Measurements from ENCODE around the gene SKI. TPM values are rescaled to one million over a fixed set of nuclear protein-coding genes. Genes with fewer than 3 reads are reported as not detected.
"Not testable (repeated sequence)": the region's sequence is repeated elsewhere in the genome, so short reads cannot be mapped to it uniquely, and the experiment has no call there.

Gene SKI
- total RNA-seq, 1 donor from 2014 or later, result 77.5 TPM

DNA sequence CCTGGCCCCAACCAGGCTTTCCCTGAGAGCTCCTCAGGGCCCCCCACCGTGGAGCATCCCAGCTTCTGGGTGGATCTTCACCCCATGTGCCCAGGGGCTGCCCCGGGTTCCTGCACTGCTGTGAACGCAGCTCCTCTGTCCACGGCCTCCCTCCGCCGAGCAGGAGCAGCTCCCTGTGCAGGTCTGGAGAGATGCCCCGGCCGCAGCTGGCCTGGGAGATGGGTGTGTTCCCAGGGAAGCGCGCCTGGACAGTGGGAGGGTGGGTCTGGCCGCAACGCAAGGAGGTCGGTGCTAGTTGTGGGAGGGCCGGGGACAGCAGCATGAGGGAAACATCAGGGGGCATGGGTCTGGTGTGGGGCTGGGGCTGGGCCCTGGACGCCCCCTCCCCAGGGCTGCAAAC, 91.9 kb downstream of the SKI start:
- peak; percentile 56 for DNase-seq (ENCODE audit: low spot score)

DNA sequence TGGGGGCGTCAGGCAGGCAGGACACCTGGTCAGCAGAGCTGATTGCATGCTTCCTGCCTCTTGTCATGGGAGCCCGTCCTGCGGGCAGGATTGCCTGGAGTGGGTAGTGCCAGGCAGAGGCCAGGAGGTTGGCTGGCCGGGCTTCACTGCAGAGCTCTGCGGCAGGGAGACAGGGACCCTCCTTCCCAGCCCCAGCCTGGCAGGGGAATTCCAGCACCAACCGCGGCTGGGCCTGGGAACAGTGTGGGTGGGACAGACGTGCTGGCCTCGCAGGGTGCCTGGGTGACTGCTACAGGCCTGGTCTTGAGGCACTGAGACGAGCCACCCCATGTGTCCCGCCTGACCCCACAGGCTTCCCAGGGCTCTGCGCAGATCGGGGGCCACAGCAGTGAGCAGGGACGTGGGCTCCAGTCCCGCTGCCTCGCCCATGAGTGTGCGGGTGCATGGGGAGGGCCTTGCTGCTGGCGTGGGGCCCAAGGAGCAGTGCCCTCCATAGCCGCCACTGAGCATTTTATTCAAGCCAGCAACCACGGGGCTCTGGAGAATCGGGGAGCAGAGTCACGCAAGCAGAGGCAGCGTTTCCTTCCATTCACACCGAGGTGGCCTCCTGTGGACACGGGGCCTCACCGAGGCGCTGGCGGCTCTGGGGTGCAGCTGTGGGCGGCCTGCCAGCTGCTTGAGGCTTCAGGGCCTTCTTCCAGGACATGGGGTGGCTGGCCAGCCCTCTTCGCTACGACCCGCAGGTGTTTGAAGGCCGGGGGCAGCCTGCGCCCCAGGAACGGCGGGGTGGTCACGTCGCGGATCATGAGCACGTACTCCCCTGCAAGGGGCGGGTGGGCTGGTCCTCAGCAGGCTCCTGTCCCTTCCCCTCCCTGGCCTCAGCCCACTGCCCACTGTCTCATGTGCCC, 92.9 kb downstream of the SKI start:
- DNase-seq (ENCODE audit: low spot score), result no peak

DNA sequence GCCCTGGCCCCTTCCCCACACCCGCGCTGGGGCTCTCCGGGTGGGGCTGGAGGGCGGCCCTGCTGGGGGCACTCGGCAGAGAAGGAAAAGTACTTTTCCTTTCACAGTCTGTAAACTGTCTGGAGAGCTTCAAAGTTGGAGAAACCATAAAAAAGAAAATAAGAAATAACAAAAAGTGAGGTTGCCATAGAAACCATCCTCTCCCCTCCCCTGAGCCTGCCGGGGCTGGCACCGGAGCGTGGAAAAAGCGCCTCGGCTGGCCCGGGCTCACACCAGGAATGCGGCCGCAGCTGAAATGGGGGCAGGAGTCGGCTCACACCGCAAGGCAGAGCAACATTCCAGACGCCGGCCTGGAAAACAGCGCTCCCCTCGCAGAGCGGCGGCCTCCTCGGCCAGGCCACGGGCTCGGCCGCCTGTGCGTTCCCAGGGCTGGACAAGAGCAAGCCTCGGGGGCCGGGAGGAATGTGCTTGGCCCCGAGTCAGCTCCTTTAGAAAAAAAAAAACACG, 94.0 kb downstream of the SKI start:
- DNase-seq (ENCODE audit: low spot score), result no peak

DNA sequence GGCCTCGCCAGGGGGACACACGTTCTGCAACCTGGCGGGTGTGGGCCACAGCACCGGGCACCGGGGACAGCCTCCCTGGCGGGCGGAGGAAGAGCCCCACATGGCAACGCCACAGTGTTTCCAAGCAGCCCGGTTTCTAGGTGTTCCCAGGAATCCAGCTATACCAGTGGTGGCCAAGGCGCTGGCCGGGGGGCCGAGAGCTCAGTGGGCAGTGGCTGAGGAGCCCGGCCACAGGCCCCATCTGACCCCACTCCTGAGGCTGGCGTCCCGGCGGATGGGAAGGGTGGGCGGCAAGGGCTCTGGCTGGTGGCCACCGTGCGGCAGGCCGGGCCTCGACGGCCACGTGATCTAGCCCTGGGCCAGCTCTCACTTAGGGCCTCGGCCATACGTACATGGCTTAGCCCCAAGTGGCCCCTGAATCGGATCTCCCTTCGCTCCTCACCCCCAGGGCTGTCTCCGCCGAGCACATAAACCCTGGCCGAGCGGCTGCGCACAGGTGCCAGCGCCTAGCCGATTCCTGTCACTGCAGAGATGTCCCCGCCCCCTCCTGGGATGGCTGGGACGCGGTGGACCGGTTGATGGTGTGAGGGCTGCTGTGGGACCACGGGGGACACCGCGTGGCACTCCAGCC, 94.6 kb downstream of the SKI start:
- no peak for DNase-seq (ENCODE audit: low spot score)

DNA sequence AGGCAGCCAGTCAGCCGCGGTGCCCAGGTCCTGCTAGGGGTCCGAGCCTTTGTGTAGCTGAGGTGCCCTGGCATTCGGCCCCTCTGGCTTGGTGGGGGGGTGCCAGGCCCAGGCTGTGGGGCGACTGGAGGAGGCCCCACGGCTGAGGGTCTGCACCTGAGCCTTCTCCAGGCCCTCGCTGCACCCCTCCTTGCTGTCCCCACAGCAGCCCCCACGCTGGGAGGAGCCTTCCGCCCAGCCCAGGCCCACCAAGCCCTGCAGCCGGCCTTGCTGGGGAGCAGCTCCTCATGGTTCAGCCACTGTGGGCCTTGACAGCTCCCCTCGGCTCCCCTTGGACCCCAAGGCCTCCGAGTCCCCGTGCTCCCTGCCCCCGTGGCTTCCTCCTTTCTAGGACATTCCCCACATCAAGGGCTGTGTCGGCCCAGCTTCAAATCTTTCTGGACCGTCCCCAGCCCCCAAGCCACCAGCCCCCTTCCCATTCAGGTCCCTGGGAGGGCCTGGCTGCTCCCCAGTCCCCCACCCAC, 95.4 kb downstream of the SKI start:
- DNase-seq (ENCODE audit: low spot score), result no peak

DNA sequence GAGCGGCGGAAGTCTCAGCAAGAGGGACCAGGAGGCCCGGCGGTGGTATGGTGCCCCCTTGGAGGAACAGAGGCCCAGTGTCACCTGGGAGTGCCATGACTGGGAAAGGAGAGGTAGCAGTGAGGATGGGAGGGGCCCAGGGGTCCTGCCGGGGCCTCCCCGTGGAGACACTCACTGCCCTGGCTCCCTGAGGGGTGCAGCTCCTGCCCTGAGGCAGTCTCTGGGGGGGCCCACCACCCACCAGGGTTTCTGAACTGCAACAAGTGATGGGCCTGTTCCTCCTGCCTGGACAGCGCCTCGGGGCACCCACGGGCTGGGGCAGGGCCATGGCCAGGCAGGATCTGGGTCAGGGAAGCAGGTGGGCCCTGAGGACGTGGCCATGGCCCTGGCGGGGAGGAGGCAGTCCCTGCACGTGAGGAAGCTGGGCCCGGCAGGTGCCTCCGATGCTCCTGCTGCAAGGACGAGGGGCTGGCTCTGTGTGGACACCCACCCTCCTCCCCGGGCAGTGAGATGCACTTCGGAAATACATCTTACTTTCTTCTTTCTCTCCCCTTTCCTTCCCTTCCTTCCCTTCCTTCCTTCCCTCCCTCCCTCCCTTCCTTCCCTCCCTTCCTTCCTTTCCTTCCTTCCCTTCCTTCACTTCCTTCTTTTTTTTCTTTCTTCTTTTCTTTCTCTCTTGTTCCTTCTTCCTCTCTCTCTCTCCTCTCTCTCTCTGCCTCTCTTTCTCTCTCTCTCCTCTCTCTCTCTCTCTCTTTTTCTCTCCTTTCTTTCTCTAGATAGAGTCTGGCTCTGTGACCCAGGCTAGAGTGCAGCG, 96.6 kb downstream of the SKI start:
- no peak for DNase-seq (ENCODE audit: low spot score)

DNA sequence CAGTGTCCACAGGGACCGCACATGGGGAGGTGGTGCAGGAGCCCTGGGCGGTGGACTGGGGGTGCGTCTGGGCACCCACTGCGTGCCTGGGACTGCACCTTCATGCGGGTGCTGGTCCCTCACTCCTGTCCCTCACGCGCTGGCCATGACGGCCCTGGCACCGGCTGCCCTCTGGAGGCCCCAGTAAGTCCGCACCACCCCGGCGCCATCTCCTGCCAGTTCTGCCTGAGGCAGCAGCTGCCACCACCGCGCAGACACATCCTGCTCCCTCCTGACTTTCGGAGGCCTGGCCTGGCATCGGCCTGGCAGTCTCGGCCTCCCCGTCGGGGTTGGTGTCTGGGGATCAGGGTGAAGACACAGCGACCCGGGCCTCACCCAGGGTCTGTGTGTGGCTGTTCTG, 98.4 kb downstream of the SKI start:
- DNase-seq (ENCODE audit: low spot score), result no peak

DNA sequence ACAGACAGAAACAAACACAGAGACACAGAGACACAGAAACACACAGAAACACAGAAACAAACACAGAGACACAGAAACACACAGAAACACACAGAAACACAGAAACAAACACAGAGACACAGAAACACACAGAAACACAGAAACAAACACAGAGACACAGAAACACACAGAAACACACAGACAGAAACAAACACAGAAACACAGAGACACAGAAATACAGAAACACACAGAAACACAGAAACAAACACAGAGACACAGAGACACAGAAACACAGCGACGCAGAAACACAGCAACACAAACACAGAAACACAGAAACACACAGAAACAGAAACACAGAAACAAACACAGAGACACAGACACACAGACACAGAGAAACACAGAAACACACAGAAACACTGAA, 99.0 kb downstream of the SKI start:
- DNase-seq (ENCODE audit: low spot score), result not testable (repeated sequence)

DNA sequence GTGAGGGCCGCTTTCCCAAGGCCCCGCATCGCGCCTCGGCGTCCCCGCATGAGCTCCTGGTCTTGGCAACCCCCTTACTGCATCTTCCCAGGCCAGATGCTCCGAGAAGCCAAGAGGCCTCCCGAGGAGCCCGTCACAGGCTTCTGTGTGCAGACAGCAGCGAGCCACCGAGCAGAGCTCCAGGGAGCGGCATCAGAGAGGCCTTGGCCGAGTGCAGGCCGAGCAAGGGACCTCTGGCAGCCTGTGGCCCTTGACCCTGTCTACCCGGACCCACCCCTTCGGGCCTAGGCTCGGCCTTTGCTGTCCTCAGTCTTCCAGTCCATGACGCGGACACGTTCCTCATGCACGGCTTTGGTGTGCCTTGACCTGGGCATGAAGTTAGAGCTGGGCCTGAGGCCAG, 99.7 kb downstream of the SKI start:
- no peak for DNase-seq (ENCODE audit: low spot score)

DNA sequence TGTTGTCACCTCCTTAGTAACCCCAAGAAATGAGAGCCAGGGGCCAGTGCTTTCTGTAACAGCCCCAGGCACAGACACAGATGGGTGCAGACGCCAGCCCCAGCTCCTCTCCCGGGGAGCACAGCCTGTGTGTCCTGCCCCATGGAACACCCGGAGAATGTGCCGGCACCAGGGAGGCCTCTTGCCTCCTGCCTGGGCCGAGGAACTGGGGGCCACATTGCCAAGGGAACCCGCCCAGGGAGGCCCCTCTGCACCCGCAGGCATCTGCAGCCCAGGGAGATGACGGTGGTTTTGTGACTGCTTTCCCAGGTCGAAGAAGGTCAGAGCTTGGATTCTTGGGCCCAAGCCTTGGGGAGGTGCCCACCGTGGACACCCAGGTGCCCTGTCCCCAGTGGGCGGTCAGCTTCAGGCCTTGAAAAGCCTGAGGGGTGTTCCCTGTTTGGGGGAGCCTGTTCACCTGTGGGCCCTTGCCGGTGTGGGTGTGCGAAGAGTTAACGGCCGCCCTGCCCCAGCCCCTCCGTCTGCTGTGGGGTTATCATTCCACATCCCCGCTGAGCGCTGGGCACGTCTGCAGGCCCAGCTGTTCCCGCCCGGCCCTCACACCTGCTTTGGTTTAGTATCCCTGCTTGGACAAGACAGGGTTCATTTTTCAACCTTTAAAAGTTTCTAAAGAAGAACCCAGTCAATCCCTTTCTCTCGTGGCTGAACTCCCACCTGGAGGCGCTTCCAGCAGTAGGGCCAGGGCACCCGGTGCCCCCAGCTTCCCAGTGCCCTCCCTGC, 100.7 kb downstream of the SKI start:
- no peak for DNase-seq (ENCODE audit: low spot score)

DNA sequence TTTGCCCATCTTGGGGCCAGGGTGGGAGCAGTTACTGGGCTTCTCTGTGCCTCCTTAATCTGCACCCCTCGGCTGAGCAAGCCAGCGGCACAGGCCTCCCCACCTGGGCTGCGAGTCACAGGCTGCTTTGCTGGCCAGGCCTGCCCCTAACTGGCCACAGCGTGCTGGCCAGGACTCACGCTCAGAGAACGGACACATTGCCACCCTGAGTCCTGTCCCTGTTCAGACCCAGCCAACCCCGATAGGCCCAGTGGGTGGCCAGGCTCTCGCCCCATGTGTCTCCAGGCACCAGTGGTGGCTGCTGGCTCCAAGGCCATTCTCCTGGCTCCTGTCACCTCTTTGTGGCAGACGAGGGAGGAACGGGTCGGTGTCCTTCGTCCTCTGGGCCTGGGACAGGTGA, 101.9 kb downstream of the SKI start:
- DNase-seq (ENCODE audit: low spot score), result no peak

DNA sequence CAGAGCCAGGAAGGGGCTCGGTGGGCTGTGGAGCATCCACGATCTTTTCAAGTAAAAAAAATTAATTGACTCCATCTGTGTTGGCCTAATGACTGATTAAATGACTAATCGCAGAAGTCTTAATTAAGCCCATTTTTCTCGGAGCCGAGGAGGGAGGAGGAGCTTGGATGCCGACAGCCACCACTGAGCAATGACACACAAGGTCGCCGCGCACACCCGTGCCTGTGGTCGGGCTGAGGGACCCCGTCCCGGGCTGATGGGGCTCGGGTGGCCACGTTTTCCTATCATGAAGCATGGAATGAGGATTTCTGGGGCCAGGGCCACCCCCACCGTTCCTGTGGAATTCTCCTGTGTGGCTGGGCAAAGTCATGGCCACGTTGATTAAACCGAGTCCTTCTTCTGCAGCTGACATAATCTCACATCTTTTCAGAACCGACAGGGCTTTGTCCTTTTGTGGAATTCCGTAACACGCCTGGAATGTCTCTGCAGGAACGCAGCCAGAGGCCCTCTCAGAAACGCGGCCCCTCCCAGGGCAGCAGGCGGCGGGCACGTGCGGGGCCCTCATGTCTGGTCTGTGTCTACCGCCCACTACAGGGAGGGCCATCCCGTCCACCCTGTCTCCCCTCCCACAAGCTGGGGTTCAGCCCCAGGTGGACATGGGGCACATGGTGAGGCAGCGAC, 102.5 kb downstream of the SKI start:
- DNase-seq (ENCODE audit: low spot score), result no peak

DNA sequence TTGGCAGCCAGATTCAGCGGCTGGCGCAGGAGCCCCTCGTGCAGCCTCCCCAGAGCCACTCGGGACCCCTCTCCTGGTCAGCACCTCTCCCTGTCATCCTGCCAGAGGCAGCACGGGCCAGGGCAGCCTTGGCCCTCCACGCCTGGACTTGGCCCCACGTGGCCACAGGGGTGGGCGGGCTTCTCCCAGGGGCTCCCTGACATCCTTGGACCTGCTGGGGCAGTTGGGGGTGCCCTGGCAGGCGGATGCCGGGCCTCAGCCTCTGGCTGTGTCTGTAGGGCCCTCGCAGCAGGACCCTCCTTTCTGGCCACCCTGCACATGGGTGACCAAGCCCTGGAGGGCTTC, 103.1 kb downstream of the SKI start:
- DNase-seq (ENCODE audit: low spot score), result no peak

DNA sequence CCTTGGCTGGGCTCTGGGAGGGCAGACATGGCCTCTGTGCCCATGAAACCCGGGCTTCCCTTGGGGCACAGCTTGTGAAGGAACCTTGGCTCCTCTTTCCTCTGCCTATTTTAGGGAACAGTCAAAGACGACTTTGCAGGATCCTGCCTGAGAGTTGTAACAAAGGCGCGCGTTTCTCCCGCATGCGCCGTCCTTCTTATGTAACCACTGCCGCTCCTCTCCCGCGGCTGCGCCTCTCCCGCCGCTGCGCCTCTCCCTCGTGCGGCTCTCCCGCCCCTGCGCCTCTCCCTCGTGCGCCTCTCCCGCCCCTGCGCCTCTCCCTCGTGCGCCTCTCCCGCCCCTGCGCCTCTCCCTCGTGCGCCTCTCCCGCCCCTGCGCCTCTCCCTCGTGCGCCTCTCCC, 103.5 kb downstream of the SKI start:
- not testable (repeated sequence) for DNase-seq (ENCODE audit: low spot score)

DNA sequence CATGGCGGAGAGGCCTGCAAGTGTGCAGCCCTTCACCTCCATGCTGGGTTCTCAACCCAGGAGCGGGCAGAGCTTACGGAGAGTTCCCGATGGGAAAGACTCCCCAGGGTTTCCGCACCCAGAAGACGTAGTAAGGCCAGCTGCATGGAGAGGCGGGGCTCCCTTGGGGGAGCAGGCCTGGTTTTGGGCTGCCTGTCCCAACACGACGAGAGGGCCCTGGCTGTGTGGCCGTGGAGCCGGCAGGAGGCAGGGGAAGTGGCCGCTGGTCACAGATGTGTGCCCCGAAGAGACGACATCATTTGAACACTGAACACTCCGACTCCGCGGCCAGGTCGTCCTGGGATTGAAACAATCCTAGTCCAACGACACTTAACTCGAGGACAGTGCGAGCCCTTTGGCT, 106.2 kb downstream of the SKI start:
- DNase-seq (ENCODE audit: low spot score), result no peak

DNA sequence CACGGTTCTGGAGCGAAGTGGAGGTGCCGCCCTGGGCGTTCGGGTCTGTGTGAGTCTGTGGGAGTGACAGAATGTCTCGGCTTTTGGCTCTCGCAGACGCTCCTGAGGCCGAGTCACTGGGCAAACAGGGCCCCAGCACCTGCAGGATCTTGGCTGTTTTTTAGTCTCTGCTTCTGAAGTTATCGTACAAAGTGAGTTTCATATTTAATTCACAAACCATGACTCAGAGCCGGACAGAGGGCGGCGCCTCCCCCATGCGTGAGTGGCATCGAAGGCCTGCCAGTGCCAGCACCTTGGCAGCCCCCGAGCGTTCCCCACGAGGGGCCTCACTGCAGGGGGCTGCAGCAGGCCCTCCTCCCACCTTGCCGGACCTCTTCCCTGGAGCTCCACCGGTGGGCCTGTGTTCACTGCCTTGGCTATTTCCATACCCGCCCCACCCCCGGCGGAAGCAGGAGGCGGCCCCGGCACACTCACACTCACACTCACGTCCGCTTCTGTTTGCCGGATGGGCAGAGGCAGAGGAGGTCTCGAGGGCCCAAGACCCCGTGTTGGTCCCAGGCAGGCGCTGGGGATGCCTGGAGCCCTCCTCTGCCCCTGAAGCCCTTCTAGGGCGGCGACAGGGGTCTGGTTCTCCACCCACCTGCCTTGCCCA, 106.9 kb downstream of the SKI start:
- no peak for DNase-seq (ENCODE audit: low spot score)

DNA sequence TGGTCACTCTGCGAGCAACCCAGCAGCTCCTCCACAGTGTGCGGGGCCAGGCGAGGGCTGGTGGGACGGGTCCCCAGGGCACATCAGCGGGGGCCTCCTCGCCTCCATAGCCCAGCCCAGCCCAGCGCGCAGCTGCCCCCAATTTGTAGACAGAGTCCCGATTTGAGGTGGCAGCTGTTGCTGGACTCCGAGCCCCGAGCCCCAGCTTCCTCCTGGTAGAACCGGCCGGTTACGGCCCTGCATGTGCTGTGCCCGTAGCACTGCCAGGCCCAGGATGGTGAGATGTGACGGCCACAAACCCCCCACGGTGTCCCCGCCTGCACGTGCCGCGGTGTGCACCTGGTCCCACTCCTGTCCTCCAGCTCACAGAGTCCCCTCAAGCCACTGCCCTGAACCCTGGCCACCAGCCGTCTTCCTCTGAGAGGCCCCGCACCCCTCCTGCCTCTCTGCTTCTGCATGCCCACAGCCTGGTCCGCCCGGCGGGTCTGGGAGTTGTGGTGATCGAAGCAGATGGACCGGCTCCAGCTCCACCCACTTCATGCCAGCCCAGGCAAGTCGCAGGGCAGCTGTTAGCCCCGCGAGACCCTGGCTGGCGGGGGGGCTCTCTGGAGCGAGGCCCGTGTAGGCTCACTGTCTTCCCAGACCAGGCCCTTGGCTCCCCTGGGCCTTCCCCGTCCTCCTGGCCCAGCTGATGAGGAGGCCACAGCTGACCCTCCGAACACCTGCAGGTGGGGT, 107.8 kb downstream of the SKI start:
- DNase-seq (ENCODE audit: low spot score), result peak; percentile 83

DNA sequence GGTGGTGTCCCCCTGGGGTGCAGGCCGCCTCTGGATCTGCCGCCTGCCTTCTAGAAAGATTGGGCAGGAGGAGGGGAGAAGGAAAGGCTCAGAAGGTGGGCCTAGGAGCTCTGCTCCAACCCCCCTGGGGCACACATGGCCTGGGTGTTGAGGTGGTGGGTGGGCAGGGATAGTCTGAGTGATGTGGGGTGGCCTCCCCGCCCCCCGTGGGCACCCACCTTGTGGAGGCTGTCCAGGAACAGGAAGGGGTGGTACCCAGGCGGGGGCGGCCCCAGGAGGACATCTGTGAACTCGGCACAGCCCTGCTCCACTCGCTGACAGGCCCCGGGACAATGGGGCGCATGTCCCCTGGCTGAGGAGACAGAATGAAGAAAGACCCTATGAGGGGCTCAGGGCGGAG, 108.4 kb downstream of the SKI start:
- DNase-seq (ENCODE audit: low spot score), result no peak

DNA sequence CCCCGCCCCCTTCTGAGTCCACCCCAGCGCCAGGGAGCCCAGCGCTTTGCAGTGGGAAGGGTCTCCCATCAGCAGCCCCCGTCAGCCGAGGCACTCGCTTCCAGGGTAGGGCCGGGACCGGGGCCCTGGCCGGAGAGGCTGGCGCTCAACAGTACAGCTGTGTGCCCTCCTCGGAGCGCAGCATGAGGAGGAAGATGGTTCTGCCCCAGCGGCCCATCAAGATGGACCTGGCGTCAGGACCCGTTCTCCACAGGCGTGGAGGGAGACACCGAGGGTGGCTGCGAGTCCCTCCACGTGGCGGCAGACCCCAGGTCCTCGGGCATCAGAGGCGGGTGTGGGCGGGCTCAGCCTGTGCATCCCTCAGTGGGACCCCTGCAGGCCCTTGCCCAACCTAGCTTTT, 109.0 kb downstream of the SKI start:
- DNase-seq (ENCODE audit: low spot score), result no peak

DNA sequence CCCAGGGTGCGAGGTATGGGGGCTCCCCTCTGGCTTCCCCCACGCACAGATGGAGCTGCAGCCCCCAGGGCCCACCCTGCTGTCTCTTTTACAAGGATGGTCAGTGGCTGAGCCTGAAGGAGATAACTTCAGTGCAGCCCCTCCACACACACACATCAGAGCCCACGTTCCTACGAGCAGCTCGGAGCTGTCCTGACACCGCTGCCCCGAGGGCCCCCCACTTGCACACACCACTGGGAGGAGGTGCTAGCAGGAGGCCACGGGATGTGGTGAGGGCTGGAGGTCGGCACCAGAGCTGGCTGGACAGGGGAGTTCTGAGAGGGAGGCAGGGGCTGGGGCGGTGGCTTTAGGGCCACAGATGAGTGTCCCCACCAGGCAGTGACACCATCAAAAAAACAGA, 109.4 kb downstream of the SKI start:
- DNase-seq (ENCODE audit: low spot score), result no peak

All from ureter (tissue), 1 donor.